ENCODE measurements around the gene ZNF524.

The ZNF524 gene

GRCh38 chr19:55620410-55621204, 20.5 kb downstream of the ZNF524 start:
- no peak for DNase-seq (ENCODE audit: low spot score)

GRCh38 chr19:55621205-55621672, 21.2 kb downstream of the ZNF524 start:
- no peak for DNase-seq (ENCODE audit: low spot score)

- no peak for DNase-seq (ENCODE audit: low spot score)
Measured at GRCh38 chr19:55621673-55622231, 21.7 kb downstream of the ZNF524 start.

GRCh38 chr19:55622242-55622969, 22.3 kb downstream of the ZNF524 start:
- DNase-seq (ENCODE audit: low spot score), result no peak

- no peak for DNase-seq (ENCODE audit: low spot score)
Measured at GRCh38 chr19:55623130-55623529, 23.0 kb downstream of the ZNF524 start.

- DNase-seq (ENCODE audit: low spot score), result no peak
Measured at GRCh38 chr19:55623561-55623960, 23.5 kb downstream of the ZNF524 start.

- peak; percentile 97 for DNase-seq (ENCODE audit: low spot score)
Measured at GRCh38 chr19:55624109-55625003, 24.3 kb downstream of the ZNF524 start, which contains the start of gene ZNF784. Gene ZNF784, minus strand, starts transcription at chr19:55624566. Its CDS starts 5 bp downstream, at chr19:55624561.

- DNase-seq (ENCODE audit: low spot score), result no peak
Measured at GRCh38 chr19:55625004-55625326, 24.9 kb downstream of the ZNF524 start.

- DNase-seq (ENCODE audit: low spot score), result no peak
Measured at GRCh38 chr19:55626350-55626749, 26.3 kb downstream of the ZNF524 start.

GRCh38 chr19:55632463-55632834, 32.4 kb downstream of the ZNF524 start:
- DNase-seq (ENCODE audit: low spot score), result peak; percentile 96

- DNase-seq (ENCODE audit: low spot score), result no peak
Measured at GRCh38 chr19:55633861-55634260, 33.8 kb downstream of the ZNF524 start.

- DNase-seq (ENCODE audit: low spot score), result peak; percentile 38
Measured at GRCh38 chr19:55635334-55635717, 35.2 kb downstream of the ZNF524 start.

- DNase-seq (ENCODE audit: low spot score), result no peak
Measured at GRCh38 chr19:55635856-55636440, 35.9 kb downstream of the ZNF524 start.

- no peak for DNase-seq (ENCODE audit: low spot score)
Measured at GRCh38 chr19:55636723-55637122, 36.6 kb downstream of the ZNF524 start.

GRCh38 chr19:55637534-55637933, 37.4 kb downstream of the ZNF524 start:
- no peak for DNase-seq (ENCODE audit: low spot score)

- peak; percentile 55 for DNase-seq (ENCODE audit: low spot score)
Measured at GRCh38 chr19:55638864-55639359, 38.8 kb downstream of the ZNF524 start.

- peak; percentile 66 for DNase-seq (ENCODE audit: low spot score)
Measured at GRCh38 chr19:55640043-55640576, 40.0 kb downstream of the ZNF524 start.

GRCh38 chr19:55640577-55641425, 40.7 kb downstream of the ZNF524 start, which contains the start of gene ZNF580:
Gene ZNF580, plus strand, starts transcription at chr19:55641002. Its CDS starts 1,507 bp downstream, at chr19:55642509.
- peak; percentile 25 for DNase-seq (ENCODE audit: low spot score)

GRCh38 chr19:55641426-55642152, 41.5 kb downstream of the ZNF524 start:
- DNase-seq (ENCODE audit: low spot score), result no peak

Data from hematopoietic multipotent progenitor cell treated with erythropoietin and hydrocortisone succinate and interleukin-3 and kit ligand, for 17 days (in vitro differentiated cells).